Femur (tissue), 1 donor: Measurements from ENCODE around the gene TSBP1.
A peak's percentile ranks its signal among the peaks of the same experiment; 100 is the strongest.
"Not testable (repeated sequence)": the region's sequence is repeated elsewhere in the genome, so short reads cannot be mapped to it uniquely, and the experiment has no call there.

Source experiments
- DNase-seq: peaks from one replicate; pipeline ENCODE4 v3.0.0-alpha.2; 2017

TSBP1 gene

GRCh38 chr6:32375739-32376529 is 4.2 kb upstream of the TSBP1 start:
- no peak for DNase-seq

- DNase-seq: no peak
These were observed 474 bp downstream of the TSBP1 start for GRCh38 chr6:32371229-32371628.

- no peak for DNase-seq
These were observed 1.2 kb downstream of the TSBP1 start for GRCh38 chr6:32370505-32370904.

GRCh38 chr6:32369660-32370059 is 2.0 kb downstream of the TSBP1 start:
- no peak for DNase-seq

GRCh38 chr6:32367644-32368043 is 4.1 kb downstream of the TSBP1 start:
- no peak for DNase-seq

- DNase-seq: not testable (repeated sequence)
These were observed 12.5 kb downstream of the TSBP1 start for GRCh38 chr6:32359225-32359624.

- DNase-seq: not testable (repeated sequence)
These were observed 13.2 kb downstream of the TSBP1 start for GRCh38 chr6:32358548-32358947.

- DNase-seq: no peak
These were observed 16.7 kb downstream of the TSBP1 start for GRCh38 chr6:32355018-32355417.

- DNase-seq: no peak
These were observed 18.4 kb downstream of the TSBP1 start for GRCh38 chr6:32353348-32353747.

GRCh38 chr6:32340242-32340641 is 31.5 kb downstream of the TSBP1 start:
- DNase-seq: no peak

GRCh38 chr6:32337186-32337805 is 34.4 kb downstream of the TSBP1 start:
- peak; percentile 40 for DNase-seq

- DNase-seq: no peak
These were observed 39.3 kb downstream of the TSBP1 start for GRCh38 chr6:32332433-32332832.

GRCh38 chr6:32329141-32329540 is 42.6 kb downstream of the TSBP1 start:
- DNase-seq: no peak

GRCh38 chr6:32327103-32327502 is 44.6 kb downstream of the TSBP1 start:
- no peak for DNase-seq

- DNase-seq: no peak
These were observed 53.2 kb downstream of the TSBP1 start for GRCh38 chr6:32318501-32318900.

GRCh38 chr6:32317541-32317940 is 54.2 kb downstream of the TSBP1 start:
- no peak for DNase-seq

GRCh38 chr6:32313964-32314363 is 57.7 kb downstream of the TSBP1 start:
- DNase-seq: no peak

- no peak for DNase-seq
These were observed 72.9 kb downstream of the TSBP1 start for GRCh38 chr6:32298632-32299336.

- DNase-seq: not testable (repeated sequence)
These were observed 76.7 kb downstream of the TSBP1 start for GRCh38 chr6:32294980-32295379.

- DNase-seq: no peak
These were observed 77.1 kb downstream of the TSBP1 start for GRCh38 chr6:32294566-32294965.

- no peak for DNase-seq
These were observed 78.0 kb downstream of the TSBP1 start for GRCh38 chr6:32293695-32294094.

- no peak for DNase-seq
These were observed 80.2 kb downstream of the TSBP1 start for GRCh38 chr6:32291543-32291942.

- no peak for DNase-seq
These were observed 80.7 kb downstream of the TSBP1 start for GRCh38 chr6:32290886-32291450.

- no peak for DNase-seq
These were observed 83.3 kb downstream of the TSBP1 start for GRCh38 chr6:32288426-32288825.
